CD4-positive, alpha-beta T cell treated with Interleukin-2 at 100 ng/mL for 4 hours (primary cell): ENCODE data around the gene MRGPRF.

Source experiments
- DNase-seq: peaks from one replicate; pipeline ENCODE4 v3.0.0-alpha.2; 2020; ENCODE audit warnings: low spot score

MRGPRF gene

GRCh38 chr11:69050592-69051380 is 37.7 kb upstream of the MRGPRF start:
- no peak for DNase-seq

DNA sequence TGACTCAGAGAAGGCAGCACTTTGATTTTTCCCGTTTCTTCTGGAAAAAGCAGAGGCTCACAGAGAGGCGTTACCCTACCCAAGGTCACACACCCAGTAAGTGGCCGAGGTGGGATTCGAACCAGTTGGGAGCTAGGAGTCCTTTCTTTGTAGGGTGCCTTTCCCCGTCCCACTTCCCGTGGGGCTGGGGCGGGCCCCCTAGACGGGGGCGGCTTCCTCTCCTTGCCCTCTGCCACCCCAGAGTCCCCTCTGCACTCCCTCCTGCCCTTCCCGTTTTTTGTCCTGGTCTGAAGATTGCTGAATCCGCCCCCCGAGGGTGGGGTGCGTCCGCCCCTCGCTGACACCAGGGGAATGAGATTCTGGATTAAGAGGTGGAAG is 36.4 kb upstream of the MRGPRF start:
- peak; percentile 7 for DNase-seq

GRCh38 chr11:69048694-69049489 is 35.8 kb upstream of the MRGPRF start, which contains the start of gene TPCN2:
Gene TPCN2 (plus strand): TSS chr11:69048932. CDS start chr11:69048998, 66 bp downstream.
- peak; percentile 92 for DNase-seq

DNA sequence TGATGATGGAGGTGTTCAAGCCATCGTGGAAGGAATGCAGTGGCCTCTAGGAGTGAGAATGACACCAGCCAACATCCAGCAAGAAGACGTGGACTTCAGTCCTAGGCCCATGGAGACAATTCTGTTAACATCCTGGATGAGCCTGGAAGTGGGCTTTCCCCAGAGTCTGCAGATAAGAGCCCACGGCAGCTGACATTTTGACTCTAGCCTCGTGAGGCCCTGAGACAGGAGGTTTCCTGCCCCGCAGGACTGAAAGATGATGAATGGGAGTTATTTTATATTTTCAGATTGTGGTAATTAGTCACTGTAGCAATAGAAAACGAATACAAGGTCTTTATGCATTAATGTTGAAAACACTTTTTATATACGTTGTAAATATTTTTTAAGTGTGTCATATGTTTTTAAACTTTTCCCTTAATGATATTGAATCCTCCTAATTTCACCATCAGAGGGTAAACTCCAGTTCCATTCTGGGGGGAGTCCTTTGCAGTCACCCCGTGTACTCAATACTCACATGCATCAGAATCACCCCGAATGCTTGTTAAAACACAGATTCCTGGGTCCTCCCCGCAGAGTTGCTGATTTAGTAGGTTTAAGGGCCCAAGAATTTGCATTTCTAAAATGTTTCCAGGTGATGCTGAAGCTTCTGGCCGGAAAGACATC is 35.1 kb upstream of the MRGPRF start:
- no peak for DNase-seq

GRCh38 chr11:69044111-69045013 is 31.3 kb upstream of the MRGPRF start:
- DNase-seq, result peak; percentile 12

DNA sequence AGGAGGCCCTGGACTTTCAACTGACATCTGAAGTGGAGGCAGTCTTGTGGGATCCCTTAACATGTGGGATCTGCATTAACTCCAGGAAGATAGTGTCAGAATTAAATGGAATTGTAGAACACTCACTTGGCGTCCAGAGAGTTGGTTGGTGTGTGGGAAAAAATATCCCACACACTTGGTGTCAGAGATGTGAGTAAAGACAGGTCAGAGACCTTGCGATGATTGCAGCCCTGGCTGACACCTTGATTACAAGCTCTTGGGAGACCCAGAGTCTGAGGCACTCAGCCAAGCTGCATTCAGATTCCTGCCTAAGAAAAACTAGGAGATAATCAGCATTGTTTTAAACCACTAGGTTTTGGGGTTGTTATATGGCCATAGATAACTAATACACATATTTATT is 28.5 kb upstream of the MRGPRF start:
- DNase-seq, result no peak

DNA sequence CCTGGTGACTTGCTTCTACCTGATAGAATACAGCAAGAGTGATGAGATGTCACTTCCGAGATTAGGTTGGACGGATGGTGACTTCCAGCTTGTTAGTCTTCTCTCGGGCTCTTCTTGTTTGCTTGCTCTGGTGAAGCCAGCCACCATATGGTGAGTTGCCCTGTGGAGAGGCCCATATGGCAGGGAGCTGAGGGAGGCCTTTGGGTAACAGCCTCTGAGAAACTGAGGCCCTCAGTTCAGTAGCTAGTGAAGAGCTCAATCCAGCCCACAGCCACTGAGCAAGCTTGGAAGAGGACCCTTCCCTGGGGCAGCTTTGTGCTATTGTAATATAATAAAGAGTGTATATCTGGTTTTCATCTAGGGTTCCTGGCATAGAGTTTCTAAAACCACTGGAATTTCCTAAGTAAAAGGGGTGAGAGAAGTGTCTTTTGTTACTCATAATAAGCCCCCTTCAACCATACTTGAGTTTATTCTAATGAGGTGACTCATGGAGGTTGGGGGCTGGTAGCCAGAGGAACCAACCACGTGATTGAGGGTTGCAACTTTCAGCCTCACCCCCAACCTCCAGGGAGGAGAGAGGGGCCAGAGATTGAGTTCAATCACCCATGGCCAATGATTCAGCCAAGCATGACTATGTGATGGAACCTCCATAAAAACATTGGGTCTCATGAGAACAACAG is 27.7 kb upstream of the MRGPRF start:
- DNase-seq, result no peak

- no peak for DNase-seq
These were observed 27.0 kb upstream of the MRGPRF start for GRCh38 chr11:69040051-69040450.

- no peak for DNase-seq
These were observed 26.5 kb upstream of the MRGPRF start for GRCh38 chr11:69039501-69039900.

DNA sequence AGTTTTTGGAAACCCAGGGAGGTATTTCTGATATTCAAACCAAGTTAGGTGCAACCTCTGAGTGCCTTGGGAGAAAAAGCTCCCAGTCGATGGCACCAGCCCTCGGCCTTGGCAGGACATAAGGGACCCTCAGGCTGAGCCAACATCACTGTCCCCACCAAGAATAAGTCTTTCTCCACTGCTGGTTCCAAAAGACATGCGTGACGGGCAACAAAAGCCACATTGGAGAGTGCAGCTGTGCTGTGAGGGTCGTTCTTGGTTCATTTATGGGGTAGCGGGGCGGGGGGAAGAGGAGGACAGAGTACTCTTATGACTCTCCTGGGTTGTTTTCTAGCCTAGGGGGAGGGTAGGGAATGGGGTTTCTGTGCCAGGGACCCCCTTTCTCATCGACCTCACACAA is 24.5 kb upstream of the MRGPRF start:
- no peak for DNase-seq

GRCh38 chr11:69037074-69037473 is 24.0 kb upstream of the MRGPRF start:
- DNase-seq, result no peak

GRCh38 chr11:69035946-69036340 is 22.9 kb upstream of the MRGPRF start:
- DNase-seq, result no peak

- no peak for DNase-seq
These were observed 22.3 kb upstream of the MRGPRF start for GRCh38 chr11:69035150-69035945.

DNA sequence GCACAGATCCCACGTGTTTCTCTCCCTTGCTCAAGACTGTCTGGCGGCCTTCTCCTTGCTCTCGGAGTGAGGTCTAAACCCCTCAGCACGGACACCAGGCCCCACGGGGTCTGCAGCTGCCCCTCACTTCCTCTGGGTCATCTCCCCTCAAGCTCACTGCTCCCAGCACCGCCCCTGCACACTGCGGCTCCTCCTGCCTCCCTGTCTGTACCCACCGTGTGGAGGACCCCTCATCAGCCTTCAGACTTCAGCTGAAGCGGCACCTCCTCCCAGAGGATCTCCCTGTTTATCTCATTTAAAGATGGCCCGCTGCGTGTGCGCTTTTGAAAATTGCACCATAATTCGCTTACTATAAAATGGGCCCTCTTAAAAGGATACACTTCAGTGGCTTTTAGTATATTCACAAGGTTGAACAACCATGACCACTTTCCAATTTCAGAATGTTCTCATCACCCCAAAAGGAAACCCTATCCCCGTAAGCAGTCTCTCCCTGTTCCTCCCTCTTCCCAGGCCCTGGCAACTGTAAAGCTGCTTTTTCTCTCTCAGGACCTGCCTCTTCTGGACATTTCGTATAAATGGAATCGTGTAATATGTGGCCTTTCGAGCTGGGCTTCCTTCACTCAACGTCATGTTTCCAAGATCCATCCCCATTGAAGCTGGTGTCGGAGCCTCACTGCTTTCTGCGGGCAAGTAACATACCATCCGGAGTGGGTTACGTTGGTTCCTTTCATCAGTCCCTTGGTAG is 21.2 kb upstream of the MRGPRF start:
- DNase-seq, result no peak

DNA sequence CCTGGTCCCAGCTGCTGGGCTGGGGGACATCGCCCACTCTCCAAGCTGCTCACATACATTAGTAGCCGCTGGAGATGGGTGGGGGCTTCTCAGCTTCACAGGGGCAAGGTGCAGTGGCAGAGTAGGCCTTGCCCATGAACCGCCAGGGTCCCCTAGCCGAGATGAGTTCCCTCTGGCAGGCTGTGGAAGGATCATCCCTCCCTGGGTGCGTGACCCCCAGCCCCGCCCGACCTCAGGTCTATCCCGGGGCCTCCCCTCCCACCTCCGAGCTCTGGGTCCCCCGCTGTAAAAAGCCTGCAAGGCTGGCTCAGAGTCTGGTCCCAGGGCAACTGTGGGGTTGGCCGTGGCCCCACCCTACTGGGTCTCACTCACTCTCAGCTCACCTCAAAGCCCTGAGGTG is 20.4 kb upstream of the MRGPRF start:
- DNase-seq, result no peak

DNA sequence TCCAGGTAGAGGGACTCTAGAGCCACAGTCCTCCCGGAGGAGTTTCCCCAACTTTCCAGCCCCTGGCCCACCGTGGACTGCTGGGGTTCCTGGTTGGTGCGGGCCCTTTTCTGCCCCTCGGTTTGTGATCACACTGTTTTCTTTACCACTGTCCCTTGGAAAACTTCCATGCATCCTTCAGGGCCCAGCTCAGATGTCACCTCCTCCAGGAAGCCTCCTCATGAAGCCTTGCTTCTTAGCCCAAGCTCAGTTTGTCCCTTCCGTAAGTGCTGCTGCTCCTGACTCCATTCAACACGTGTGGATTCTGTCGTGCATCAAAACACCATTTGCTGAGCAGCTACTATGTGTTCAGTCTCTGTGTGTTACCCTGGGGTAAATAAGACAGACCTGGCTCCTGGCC is 19.8 kb upstream of the MRGPRF start:
- no peak for DNase-seq

DNA sequence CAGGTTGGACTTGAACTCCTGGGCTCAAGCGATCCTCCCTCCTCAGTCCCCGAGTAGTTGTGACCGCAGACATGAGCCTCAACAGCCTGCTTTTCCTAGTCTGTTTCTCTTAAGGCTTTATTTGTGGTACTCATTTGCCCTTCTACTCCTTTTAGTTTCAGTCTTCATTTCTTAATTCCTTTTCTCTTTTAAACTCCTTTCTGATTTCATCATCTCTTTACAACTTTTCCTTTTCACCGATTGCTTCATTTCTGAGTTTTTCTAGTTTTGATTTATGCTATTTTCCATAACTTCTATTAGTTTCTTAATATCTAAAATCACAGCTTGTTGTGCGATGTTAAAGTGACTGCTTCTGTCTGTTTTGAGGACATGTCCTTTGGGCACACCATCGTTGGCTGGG is 17.3 kb upstream of the MRGPRF start:
- DNase-seq, result no peak

GRCh38 chr11:69027704-69028372 is 14.8 kb upstream of the MRGPRF start:
- DNase-seq, result no peak

- no peak for DNase-seq
These were observed 11.5 kb upstream of the MRGPRF start for GRCh38 chr11:69024509-69024908.
